IMR-90 (cell line): Measurements from ENCODE around the gene CHRM4. TPM values are rescaled to one million over a fixed set of nuclear protein-coding genes. Genes with fewer than 3 reads are reported as not detected.

Experiments
- RFX5 ChIP-seq: IDR thresholded peaks from 2 replicates; pipeline ENCODE4 v1.8.0; 2012; ENCODE audit warnings: low read depth, mild to moderate bottlenecking, low read length, moderate library complexity
- USF2 ChIP-seq: fragments of 150-350 bp; IDR thresholded peaks from 2 replicates; pipeline ENCODE4 v1.6.1; 2017; ENCODE audit warnings: mild to moderate bottlenecking, antibody characterized with exemption, low read length, low read depth
- polyA plus RNA-seq, 3 experiments: library from polyadenylated mRNA; depleted of rRNA; stranded (reverse); fragments of >200 nt; gene quantifications; 2 replicates each; pipeline ENCODE4 v1.2.3, GENCODE V29; 2012; ENCODE audit warnings: low replicate concordance in 1 of 3
- total RNA-seq: library from RNA; depleted of rRNA; stranded (reverse); fragments of >200 nt; gene quantifications from 2 replicates; pipeline ENCODE4 v1.2.3, GENCODE V29; 2012

The CHRM4 gene
- total and polyA plus RNA-seq, 2 of the 4 experiments (the other 2 are of a cell fraction) = 0.09 to 0.18 TPM

GRCh38 chr11:46389450-46390330 is 1.9 kb downstream of the CHRM4 start (continued):
- TF ChIP-seq USF2 (no peak), RFX5 (no peak)
